HG03457 (cell line): ENCODE measurements around the gene CRYGS.
"Not testable (repeated sequence)": the region's sequence is repeated elsewhere in the genome, so short reads cannot be mapped to it uniquely, and the experiment has no call there.

Experiments used
- ATAC-seq: cut with Tn5 transposase; IDR thresholded peaks from one replicate; pipeline ENCODE4 v1.9.1; 2021; ENCODE audit warnings: moderate number of reproducible peaks; ENCODE audit not compliant: unreplicated experiment

The CRYGS gene

GRCh38 chr3:186564586-186564985 lies 20.4 kb upstream of the CRYGS start:
- no peak for ATAC-seq

DNA sequence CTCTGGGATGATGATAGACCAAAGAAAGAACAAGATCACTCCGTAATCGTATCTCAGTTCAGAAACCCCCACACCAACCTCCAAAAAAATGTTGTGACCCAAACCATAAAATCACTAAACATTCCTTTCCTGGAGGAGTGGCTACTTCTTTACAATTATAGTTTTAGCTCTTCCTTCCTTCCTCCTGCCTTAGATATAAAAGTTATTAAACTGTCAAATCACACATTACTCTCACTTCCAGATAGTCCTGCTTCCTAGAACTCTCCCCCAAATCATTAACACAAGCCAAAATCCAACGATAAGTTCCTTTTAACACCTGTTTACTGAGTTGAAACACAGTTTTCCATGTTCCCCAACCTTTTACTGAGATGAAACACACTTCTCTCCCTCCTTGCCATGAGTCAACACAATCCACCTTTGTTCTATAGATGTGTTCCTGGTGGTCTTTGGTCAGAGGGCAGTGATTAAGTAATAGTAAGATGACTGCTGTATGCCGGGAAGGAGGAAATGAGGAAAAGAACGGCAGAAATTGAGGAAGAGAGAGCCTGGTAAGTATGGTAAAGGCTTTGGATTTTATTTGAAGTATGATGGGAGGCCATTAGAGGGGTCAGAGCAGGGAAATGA lies 8.3 kb upstream of the CRYGS start:
- ATAC-seq = no peak

DNA sequence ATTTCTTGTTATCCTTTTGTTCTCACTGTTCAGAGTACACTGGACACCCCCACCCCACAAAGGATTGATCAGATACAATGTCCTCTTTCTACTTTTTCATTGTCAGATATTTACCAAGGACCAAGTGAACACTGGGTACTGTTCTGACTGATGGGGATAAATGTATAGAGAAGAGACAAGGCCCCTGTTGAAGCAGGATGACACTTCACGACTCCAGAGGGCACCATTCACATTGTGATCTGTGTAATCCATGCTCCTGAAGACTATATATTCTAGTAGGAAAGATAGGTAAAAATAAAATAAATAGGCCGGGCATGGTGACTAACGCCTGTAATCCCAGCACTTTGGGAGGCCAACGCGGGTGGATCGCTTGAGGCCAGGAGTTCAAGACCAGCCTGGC lies 7.2 kb upstream of the CRYGS start:
- no peak for ATAC-seq

DNA sequence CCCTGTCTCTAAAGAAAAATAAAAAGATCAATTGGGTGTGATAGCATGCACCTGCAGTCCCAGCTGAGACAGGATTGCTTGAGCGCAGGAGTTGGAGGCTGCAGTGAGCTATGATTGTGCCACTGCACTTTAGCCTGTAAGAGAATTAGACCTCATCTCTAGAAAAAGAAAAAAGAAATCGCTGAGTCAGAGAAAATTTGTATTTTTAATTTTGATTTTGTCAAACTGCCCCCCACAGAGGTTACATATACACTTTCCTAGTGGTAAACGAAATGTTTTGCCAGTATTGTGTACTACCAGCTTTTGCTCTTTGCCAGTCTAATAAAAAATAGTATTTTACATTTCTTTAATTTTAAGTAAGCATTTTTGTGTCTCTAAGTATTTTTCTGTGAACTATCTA lies 5.3 kb upstream of the CRYGS start:
- ATAC-seq = no peak

DNA sequence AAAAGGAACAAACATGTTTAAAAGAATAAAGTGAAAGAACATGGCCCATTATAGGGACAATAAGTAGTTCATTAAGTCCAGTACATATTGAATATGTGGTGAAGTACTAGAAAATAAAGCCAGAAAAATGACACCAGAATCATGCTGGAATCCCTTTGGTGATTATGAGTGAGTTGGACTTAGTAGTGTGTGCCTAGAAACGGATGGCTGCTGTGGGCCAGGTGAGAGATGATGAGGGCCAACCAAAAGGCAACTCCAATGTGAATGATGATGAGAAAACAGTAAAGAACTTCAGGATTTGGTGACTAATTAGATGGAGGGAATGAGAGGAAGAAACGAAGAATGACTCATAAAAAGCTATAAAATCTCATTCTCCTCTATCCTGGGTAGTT lies 3.3 kb downstream of the CRYGS start:
- no peak for ATAC-seq

DNA sequence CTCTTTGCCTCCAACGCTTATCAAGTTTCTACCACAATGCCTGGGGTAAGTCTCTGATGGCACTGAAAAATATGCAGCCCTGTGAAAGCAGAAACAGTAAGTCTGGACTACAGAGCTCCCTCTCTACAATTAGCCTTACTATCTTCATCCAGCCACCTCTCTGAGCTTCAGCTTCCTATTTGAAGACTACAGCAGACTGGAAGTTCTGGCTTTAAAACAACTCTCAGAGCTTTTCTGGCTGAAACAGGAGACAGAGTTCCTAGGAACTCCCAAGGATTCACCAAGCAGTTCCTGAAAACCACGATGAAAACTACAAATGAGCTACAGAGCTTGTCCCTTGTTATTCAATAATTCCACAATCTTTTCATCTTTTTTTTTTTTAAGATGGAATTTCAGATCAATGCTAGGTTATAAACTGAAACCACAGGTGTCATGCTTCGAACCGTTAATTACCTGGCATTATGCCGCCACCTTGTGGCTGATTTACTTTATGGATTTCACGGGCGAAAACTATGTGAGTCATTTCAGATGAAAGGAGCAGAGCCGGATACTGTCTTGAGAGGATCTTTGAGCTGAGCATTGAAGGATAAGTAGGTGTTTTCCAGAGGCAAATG lies 3.9 kb downstream of the CRYGS start:
- peak; percentile 46 for ATAC-seq

DNA sequence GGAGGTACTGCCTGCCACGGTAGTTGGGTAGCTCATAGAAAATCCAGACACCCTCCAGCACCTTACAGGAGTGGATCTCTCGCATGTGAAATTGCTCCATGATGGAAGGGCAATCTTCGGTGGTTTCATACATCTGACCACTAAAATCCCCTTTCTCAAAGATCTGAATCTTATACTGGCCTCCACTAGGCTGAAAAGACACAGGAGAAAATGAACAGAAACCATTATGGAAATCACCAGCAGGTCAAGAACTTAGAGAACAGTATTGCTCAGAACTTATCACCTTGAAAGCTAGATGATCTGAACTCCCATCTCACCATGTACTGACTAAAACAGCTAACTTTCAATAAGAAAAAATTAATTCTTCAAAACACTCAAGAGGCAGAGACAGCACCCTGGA lies 5.4 kb downstream of the CRYGS start:
- no peak for ATAC-seq

GRCh38 chr3:186536883-186537844 lies 7.0 kb downstream of the CRYGS start:
- ATAC-seq = no peak

DNA sequence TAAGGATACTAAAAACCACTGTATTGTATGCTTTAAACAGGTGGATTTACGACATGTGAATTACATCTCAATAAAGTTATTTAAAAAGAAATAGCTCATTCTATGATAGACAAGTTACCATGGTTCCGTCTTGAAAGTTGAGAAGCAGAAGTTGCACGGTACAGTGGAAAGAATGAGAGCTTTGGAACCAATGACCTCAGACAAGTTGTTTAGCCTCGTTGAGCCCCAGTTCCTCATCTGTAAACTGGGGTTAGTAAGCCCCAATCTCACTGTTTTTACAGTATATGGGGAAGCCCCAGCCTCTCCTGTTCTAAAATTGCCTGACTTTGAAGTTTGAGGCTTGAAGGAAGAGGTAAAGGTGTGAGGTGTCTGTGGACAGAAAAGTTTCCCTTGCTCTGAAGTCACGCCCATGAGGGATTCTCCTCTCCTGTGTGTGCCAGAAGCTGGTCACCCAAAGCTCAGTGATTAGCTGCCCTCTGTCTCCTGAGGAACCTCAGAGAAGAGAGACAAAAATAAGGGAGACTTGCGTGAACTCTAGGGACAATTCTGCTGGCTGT lies 10.0 kb downstream of the CRYGS start:
- ATAC-seq = peak; percentile 78

GRCh38 chr3:186532598-186533072 lies 11.5 kb downstream of the CRYGS start:
- peak; percentile 42 for ATAC-seq

DNA sequence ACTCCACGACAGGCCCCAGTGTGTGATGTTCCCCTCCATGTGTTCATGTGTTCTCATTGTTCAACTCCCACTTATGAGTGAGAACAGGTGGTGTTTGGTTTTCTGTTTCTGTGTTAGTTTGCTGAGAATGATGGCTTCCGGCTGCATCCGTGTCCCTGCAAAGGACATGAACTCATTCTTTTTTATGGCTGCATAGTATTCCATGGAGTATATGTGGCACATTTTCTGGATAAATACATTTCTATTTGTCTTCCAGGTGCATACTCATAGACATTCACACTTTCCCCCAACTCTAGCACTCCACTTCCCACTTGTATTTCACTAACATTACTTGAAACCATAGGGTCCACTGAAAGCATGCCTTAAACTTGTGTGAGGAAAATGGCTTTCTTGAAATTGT lies 12.5 kb downstream of the CRYGS start:
- ATAC-seq = not testable (repeated sequence)

DNA sequence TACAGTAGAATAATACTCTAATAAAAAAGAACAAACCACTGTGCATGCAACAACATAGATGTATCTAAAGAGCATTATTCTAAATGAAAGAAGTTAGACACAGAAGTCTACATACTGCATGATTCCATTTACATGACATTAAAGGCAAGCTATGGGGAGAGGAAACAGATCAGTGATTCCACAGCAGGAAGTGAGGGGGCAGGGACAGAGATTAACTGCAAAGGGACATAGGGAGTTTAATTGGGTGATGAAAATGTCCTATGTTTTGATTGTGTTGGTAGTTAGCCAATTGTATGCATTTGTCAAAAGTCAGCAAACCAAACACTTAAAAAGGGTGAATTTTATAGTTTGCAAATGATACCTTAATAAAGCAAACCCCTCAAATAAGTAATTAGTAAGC lies 13.8 kb downstream of the CRYGS start:
- no peak for ATAC-seq

GRCh38 chr3:186529201-186529999 lies 14.8 kb downstream of the CRYGS start:
- ATAC-seq = no peak

DNA sequence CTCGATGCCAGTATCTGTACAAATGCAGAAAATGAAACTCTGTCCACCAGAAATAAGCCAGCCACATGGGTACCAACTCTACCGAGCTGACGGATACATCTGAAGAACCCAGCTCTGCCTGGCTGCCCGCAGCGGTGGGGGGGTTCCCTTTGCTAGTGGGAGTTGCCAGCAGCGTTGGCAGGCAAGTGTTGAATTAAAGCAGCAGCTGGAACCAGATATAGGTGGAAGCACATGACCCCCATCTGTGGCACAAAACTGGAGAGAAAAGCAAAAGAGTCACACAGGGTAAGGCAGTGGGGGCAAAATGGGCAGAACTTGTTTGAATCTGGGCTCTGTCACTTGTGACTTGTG lies 17.9 kb downstream of the CRYGS start:
- no peak for ATAC-seq

- no peak for ATAC-seq
Observed at GRCh38 chr3:186525369-186526255, 18.6 kb downstream of the CRYGS start.

DNA sequence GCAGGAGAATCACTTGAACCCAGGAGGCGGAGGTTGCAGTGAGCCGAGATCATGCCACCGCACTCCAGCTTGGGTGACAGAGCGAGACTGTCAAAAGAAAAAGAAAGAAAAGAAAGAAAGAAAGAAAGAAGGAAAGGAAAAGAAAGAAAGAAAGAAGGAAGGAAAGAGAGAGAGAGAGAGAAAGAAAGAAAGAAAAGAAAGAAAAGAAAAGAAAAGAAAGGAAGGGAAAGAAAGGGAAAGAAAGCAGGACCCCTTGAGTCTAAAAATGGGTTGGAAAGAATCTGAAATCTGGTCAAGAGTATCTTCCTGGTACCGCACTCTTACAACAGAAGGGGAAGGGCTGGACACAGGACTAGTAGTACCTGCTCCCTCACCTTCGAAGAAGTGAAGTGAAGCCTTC lies 19.6 kb downstream of the CRYGS start:
- no peak for ATAC-seq

- no peak for ATAC-seq
Observed at GRCh38 chr3:186523434-186523833, 20.7 kb downstream of the CRYGS start.

DNA sequence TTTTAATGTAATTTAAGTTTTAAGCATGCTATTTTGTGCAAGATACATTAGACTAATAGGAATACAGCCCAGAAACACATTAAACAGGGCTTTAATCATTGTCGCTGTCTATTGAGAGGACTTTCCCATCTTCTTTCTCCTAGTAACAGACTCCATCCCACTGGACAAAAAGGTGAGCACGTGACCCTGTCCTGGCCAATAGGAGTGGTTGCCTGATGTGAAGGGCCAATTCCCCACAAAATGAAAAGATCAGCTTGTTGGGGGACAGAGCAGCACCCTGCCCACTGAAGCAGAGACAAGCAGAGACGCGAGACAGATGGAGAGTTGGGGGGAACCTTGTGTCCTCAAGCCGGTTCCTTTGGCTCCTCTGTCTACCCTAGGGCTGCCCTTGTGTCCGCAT lies 21.2 kb downstream of the CRYGS start:
- ATAC-seq = no peak

GRCh38 chr3:186520957-186521842 lies 23.0 kb downstream of the CRYGS start:
- peak; percentile 47 for ATAC-seq
